Activated CD8-positive, alpha-beta T cell treated with anti-CD3 and anti-CD28 coated beads, Interleukin-2, amount 10 ng/mL, durations not matched to agents 7 days and 5 days (primary cell): ENCODE measurements around the gene SCN1A. TPM values are rescaled to one million over a fixed set of nuclear protein-coding genes. Genes with fewer than 3 reads are reported as not detected.

Experiments
- total RNA-seq, 2 experiments: library from RNA; stranded (reverse); gene quantifications; one replicate each; pipeline ENCODE4 v1.2.3, GENCODE V29; 2021

Gene SCN1A
- total RNA-seq, 2 experiments from 2014 or later = not detected

Other genes starting within 250 kb of the SCN1A start
- gene TTC21B, start 174.2 kb downstream of the SCN1A start, total RNA-seq = 10 to 100 TPM; 15.8 to 16.4 TPM
- under 1 TPM in 1 of 2 experiments, not detected in 1; 0.16 TPM for gene SCN9A, start 247.9 kb upstream of the SCN1A start, total RNA-seq